GM10266 (cell line): ENCODE results near the gene FEN1.

Experiments
- DNase-seq: peaks from one replicate; pipeline ENCODE4 v3.0.0; 2012; ENCODE audit errors: extremely low spot score
- TF ChIP-seq, protein P1 (sequence below): IDR thresholded peaks from 2 replicates; pipeline ENCODE4 v1.5.1; 2012; ENCODE audit warnings: mild to moderate bottlenecking, low read depth; ENCODE audit not compliant: control insufficient read depth, insufficient read depth; ENCODE audit errors: missing control alignments

The FEN1 gene

DNA sequence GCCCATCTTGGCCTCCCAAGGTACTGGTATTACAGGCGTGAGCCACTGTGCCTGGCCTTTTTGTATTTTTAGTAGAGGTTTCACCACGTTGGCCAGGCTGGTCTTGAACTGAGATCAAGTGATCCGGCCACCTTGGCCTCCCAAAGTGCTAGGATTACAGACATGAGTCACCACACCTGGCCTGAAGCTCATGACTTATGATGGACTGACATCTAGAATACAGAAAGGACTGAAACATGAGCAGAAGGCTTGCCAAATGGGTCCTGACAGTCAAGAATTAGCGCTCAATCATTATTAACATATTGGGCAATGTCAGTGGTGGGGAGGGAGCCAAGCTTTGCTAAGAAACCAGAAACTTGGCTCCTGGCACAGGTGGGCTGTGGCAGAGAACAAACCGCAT lies 19.1 kb downstream of the FEN1 start:
- no peak for DNase-seq
- TF ChIP-seq, protein P1, sequence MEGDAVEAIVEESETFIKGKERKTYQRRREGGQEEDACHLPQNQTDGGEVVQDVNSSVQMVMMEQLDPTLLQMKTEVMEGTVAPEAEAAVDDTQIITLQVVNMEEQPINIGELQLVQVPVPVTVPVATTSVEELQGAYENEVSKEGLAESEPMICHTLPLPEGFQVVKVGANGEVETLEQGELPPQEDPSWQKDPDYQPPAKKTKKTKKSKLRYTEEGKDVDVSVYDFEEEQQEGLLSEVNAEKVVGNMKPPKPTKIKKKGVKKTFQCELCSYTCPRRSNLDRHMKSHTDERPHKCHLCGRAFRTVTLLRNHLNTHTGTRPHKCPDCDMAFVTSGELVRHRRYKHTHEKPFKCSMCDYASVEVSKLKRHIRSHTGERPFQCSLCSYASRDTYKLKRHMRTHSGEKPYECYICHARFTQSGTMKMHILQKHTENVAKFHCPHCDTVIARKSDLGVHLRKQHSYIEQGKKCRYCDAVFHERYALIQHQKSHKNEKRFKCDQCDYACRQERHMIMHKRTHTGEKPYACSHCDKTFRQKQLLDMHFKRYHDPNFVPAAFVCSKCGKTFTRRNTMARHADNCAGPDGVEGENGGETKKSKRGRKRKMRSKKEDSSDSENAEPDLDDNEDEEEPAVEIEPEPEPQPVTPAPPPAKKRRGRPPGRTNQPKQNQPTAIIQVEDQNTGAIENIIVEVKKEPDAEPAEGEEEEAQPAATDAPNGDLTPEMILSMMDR, result no peak

DNA sequence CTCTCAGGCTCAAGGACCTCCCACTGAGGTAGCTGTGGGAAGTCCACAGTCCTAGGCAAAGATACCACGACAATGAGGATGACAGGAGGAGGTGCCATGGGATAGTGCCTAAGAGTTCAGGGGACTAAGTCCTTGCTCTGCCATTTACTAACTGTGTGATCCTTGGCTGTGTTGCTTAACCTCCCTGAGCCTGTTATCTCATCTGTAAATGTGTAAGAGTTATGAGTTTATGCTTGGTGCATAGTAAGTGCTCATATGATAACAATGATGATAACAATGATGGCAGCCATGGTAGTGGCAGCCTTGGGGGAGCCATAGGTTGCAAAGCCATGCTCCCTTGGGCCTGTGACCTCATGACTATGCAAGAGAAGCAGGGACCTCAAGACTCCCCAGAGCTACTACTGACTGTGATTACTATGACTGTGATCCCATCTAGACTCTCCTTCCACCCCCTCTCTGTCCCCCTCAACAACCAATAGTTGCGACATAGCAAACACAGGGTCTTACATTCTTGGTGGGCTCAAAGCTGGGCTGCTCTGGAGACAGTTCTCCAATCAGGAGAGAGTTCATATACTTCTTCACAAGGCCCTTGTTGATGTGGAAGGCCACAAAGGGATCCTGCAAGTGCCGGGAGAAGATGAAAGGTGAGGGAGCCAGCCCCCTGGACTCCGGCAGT lies 20.2 kb downstream of the FEN1 start:
- no peak for DNase-seq
- TF ChIP-seq, protein P1, result no peak

DNA sequence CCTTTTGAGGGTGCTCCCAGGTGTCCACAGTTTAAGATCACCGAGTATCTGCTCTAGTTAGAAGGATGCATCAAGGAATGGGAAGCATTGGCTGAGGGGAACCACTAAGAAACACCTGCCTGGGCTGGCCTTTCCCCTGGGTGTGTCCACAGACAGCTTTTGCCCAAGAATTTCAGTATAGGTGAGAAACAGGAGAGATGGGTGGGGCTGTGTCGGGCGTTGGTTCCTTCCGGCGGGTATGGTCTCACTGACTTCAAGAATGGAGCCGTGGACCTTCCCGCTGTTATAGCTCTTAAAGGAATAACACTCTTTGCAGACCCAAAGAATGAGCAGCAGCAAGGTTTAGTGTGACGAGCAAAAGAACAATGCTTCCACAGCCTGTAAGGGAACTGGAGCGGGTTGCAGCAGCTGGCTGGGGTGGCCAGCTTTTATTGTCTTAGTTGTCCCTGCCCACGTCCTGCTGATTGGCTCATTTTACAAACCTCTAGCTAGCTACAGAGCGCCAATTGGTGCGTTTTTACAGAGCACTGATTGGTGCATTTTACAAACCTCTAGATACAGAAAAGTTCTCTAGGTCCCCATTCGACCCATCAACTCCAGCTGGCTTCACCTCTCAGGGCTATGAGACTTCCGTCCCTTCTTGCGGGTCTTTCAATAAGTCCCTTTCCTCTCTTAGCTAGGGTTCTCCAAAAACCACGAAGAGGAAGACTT lies 21.7 kb downstream of the FEN1 start:
- TF ChIP-seq, protein P1, result no peak
- DNase-seq, result no peak

DNA sequence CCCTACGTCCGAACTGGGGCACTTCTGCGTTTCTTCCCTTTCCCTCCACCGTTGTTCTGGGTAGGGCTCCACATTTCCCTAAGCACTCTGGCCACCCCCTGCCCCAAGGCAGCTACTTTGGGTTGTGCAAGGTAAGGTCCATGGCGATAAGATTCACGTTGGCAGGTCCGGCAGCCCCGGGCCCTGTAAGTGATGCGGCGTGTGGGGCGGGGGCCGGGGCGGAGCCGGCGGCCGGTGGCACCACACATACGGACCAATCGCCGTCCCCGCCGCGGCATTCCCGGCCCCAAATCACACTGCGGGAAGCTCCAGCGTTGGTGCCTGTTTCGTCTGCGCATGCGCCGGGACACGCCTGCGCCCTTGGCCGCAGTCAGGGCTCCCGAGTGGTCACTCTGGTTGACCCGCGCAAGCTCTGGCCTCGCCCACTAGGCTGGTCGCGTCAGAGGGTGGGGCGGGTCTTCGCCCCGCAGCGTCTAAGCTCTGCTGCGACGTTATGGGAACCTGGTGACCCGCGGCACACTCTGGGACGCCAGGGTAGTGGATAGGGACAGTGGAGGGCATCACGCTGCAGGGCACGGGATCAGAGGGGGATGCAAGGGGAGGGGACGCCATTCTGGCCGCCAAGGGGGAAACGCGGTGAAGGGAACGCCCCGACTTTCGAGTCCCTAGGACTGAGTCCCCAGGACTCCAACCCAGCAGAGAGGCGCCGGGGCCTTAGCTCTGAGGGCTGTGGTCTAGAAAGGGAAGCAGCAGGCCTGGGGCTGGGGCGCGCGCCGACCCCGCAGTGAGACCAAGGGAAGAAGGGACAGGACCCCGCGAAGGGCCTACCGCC lies 22.5 kb downstream of the FEN1 start:
- TF ChIP-seq, protein P1, result no peak
- peak; percentile 96 for DNase-seq

DNA sequence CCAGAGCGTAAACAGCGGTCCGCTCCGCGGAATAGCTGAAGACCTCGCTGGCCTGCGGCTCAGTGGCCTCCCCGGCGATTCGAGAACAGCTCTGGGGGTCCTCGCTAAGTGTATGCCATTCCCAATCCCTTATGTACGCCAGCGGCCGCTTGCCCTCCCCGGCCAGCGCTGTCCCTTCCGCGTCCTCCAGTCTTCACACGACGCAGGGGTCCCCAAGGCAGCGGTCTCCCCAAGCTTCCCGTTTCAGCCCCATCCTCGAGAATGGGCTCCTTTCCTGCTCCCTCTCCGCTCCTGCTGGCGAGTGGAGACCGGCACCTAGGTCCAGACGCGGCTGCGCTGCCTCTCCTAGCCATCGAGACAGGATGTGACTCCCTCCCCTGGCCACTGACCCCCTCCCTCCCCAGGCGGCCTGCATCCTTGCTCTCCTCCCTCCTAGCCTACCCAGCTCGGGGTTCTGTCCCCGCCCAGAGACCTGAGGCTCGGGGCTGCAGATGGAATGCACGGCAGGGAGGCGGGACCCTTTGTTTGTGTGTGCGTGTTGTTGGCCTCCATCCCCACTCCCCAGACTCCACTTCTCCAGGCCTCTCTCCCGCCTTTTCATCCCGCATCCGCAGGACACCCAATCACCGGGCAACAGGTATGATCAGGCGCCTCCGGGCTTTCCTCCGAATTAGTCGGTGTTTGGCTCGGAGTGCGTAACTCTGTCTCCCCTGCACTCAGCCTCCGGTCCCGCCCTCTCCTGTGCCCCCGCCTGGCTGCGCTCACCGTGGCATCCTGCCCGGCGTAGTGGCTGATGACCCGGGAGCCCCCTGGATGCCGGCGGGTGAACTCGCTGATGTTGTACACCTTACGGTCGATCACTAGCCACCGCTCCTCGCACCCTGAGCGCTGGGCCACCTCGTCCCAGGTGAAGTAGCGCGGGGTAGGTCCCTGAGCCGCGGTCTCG lies 23.4 kb downstream of the FEN1 start:
- TF ChIP-seq, protein P1, result peak; percentile 18
- peak; percentile 69 for DNase-seq

DNA sequence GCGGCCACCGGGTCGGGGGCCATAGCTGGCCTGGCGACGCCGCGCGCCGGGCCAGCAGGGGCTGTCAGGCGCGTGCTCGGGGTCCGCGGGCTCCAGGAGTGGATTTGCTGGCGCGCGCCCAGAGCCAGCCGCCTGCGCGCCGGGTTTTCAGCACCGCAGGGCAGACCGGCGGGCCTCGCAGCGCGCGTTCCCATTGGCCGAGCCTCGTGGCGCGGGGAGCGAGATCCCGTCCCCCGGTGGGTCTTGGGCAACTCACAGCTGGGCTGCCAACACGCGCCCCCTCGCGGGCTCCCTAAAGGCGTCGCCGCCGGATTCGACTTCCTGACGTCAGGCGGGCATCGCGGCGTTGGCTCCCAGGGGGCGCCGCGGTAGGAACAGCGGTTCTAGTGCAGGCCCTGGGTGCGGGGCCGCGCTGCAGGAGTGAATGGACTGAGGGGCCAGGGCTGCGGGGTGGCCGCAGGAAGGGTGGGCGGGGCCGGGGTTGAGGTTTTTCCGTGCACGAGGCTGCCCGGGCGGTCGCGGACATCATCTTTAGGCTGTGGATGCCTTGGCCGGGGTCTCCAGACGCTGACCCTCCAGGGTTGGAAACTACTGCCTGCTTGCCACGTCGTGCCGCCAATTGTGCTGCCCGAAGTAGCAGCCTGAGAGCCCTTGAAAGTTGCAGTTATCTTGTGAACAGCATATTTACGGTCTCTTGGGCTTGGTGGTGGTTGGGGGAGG lies 24.2 kb downstream of the FEN1 start, which contains the start of gene FADS1:
Gene FADS1, minus strand, starts transcription at position 268 of the 720 bp plus-strand sequence. Its CDS starts 74 bp downstream, at position 194.
- TF ChIP-seq, protein P1, result peak; percentile 76

More for the DNA sequence above, 24.2 kb downstream of the FEN1 start, which contains the start of gene FADS1:
- peak; percentile 89 for DNase-seq
